ENCODE results near the gene DCUN1D3. TPM values are rescaled to one million over a fixed set of nuclear protein-coding genes. Genes with fewer than 3 reads are reported as not detected.

The DCUN1D3 gene
- 38.9 and 41.8 TPM in 2 replicates for total RNA-seq

GRCh38 chr16:20900299-20901067 lies at the start of gene DCUN1D3, which contains the start of gene LYRM1:
Gene DCUN1D3 (minus strand): TSS chr16:20900358. CDS start chr16:20862538, 37,820 bp downstream.
Gene LYRM1 (plus strand): TSS chr16:20900771. CDS start chr16:20915556, 14,785 bp downstream.

GRCh38 chr16:20806168-20807050 lies 93.7 kb downstream of the DCUN1D3 start, which contains the start of the genes ERI2 and REXO5:
Gene ERI2 (minus strand): TSS chr16:20806472. CDS start chr16:20806430, 42 bp downstream.
Gene REXO5 (plus strand): TSS chr16:20806527. CDS start chr16:20806954, 427 bp downstream.

Other genes with a start within 250 kb of the DCUN1D3 start
- not detected in 2 replicates for gene ACSM1, start 202.7 kb downstream of the DCUN1D3 start, total RNA-seq
- gene THUMPD1, start 158.5 kb downstream of the DCUN1D3 start, total RNA-seq: 26.8 and 47.9 TPM in 2 replicates
- 0.86 and 3.2 TPM in 2 replicates for gene ACSM3, start 136.3 kb downstream of the DCUN1D3 start, total RNA-seq
- gene ERI2, start 93.9 kb downstream of the DCUN1D3 start, total RNA-seq: 19.0 and 19.3 TPM in 2 replicates
- gene REXO5, start 93.8 kb downstream of the DCUN1D3 start, total RNA-seq: 4.6 and 9.2 TPM in 2 replicates
- 75.2 and 91.3 TPM in 2 replicates for gene LYRM1, start 413 bp upstream of the DCUN1D3 start, total RNA-seq

Measured in myometrial cell (primary cell).